GM06990 (cell line): Measurements from ENCODE around the gene HS6ST1.
A peak's percentile ranks its signal among the peaks of the same experiment; 100 is the strongest.
"Not testable (repeated sequence)": the region's sequence is repeated elsewhere in the genome, so short reads cannot be mapped to it uniquely, and the experiment has no call there.

Experiments used
- DNase-seq: peaks from one replicate; pipeline ENCODE4 v3.0.0-alpha.2; 2011; ENCODE audit not compliant: insufficient read length; ENCODE audit errors: extremely low read depth
- H3K27me3 ChIP-seq: replicated peaks from 2 replicates; pipeline ENCODE4 v1.6.0; 2011; ENCODE audit warnings: low read length; ENCODE audit not compliant: control insufficient read depth, insufficient read depth
- H3K36me3 ChIP-seq: 2 replicates; pipeline ENCODE4 v1.5.1; 2011; ENCODE audit warnings: low read length; ENCODE audit not compliant: control insufficient read depth, insufficient read depth
- H3K4me3 ChIP-seq: replicated peaks from 2 replicates; pipeline ENCODE4 v1.5.1; 2011; ENCODE audit warnings: low read depth, mild to moderate bottlenecking, control low read depth, low read length
- CTCF ChIP-seq: IDR thresholded peaks from 2 replicates; pipeline ENCODE4 v1.5.1; 2011; ENCODE audit warnings: low read length, control low read depth, mild to moderate bottlenecking, inconsistent platforms; ENCODE audit not compliant: insufficient read depth, poor library complexity, severe bottlenecking

HS6ST1 gene

GRCh38 chr2:128319631-128320191 lies 1.0 kb upstream of the HS6ST1 start:
- DNase-seq, result no peak
- no peaks in the 10 kb centered on the region; the same call in 1 of the 2 replicates for H3K27me3 ChIP-seq
- H3K4me3 ChIP-seq, result no peak overlapping the region
- H3K36me3 ChIP-seq, result no peaks in the 10 kb centered on the region; the same call in 1 of the 2 replicates
- TF ChIP-seq CTCF, result no peak

GRCh38 chr2:128318245-128318644 lies 423 bp downstream of the HS6ST1 start:
- not testable (repeated sequence) for H3K27me3 ChIP-seq, H3K36me3 ChIP-seq, DNase-seq
- peak overlapping the region; percentile 53 for H3K4me3 ChIP-seq

GRCh38 chr2:128317899-128318225 lies 806 bp downstream of the HS6ST1 start:
- H3K4me3 ChIP-seq, result peak overlapping the region; percentile 61
- DNase-seq, H3K36me3 ChIP-seq, H3K27me3 ChIP-seq: not testable (repeated sequence)

- Histone ChIP-seq H3K27me3 (no peaks in the 10 kb centered on the region), H3K4me3 (peak overlapping the region; percentile 61), H3K36me3 (no peaks in the 10 kb centered on the region; the same call in 1 of the 2 replicates)
- no peak for TF ChIP-seq CTCF
- DNase-seq, result peak; percentile 70
Measured at GRCh38 chr2:128317181-128317898, 1.3 kb downstream of the HS6ST1 start.

GRCh38 chr2:128316777-128317180 lies 1.9 kb downstream of the HS6ST1 start:
- Histone ChIP-seq H3K27me3 (no peaks in the 10 kb centered on the region), H3K4me3 (no peak overlapping the region; the same call in 1 of the 2 replicates), H3K36me3 (no peaks in the 10 kb centered on the region; the same call in 1 of the 2 replicates)
- TF ChIP-seq CTCF, result no peak
- no peak for DNase-seq

- DNase-seq, result no peak
- TF ChIP-seq CTCF, result no peak
- Histone ChIP-seq H3K27me3 (no peaks in the 10 kb centered on the region), H3K4me3 (no peak overlapping the region), H3K36me3 (no peaks in the 10 kb centered on the region; the same call in 1 of the 2 replicates)
Measured at GRCh38 chr2:128315829-128316776, 2.6 kb downstream of the HS6ST1 start.
